Iris pigment epithelial cell (primary cell): Measurements from ENCODE around the gene ADGRG3.

Source experiments
- DNase-seq: peaks from one replicate; pipeline ENCODE4 v3.0.0-alpha.2; 2011; ENCODE audit warnings: low read depth

Gene ADGRG3

DNA sequence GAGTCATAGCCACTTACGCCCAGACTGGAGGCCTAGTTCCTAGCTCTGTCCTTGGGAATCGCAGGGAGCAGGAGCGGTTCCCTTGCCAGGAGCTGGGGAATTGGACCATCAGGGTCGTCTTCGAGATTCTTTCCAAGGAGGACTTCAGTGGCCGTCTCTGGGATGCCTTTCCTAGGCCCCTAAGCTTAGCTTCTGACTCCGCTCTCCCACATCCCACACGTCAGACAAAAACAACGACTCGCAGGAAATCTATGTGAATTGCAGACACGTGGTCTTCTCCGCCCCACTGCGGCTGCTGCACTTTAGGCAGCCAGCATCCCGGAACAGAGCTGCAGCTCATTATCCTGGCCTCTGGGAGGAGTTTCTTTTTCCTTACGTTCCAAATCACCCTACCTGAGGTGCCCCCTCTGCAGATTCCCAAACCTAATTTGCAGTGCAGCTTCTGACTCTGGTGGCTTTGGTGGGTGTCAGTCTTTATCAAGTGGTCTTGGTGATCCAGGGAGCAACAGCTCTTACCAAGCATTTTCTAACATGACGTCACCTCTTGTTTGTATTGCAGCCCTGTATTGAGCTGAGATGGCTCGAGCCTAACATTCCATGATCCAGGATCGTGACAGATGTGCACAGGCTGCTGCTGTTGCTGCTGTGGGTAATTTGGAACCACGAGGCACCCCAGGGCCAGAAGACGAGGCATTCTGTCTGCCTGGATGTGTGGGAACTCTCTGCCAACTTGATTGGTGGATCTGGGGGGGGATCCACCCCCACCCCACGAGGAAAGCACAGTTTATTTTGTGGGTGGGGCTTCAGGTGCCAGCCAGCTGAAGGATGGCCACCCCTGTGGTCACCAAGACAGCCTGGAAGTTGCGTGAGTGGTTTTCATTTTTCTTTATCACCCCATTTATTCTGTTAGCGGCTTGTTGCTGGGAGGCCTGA, 68.6 kb downstream of the ADGRG3 start:
- peak; percentile 86 for DNase-seq

DNA sequence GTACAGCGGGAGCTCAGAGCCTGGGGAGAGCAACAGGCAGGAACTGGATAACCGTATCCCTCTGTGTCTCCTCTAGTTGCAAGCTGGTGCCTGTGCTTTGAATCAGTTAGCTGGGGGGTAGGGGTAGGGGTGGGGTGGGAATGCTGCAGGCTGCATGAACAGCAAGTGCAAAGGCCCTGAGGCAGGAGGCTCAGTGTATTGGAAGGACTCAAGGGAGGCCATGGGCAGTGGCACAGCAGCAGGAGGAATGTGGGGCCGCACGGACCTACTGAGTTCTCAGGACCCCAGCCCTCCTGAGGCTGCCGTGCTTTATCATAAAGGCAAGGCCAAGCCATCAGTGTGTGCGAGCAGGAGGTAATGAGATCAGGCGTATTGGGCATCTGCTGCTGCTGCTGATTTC, 70.7 kb downstream of the ADGRG3 start:
- no peak for DNase-seq
